Left lung (tissue), 10 donors: Measurements from ENCODE around the gene CAMK2D. TPM values are rescaled to one million over a fixed set of nuclear protein-coding genes. Genes with fewer than 3 reads are reported as not detected.
A peak's percentile ranks its signal among the peaks of the same experiment; 100 is the strongest.

Source experiments
- ATAC-seq: fragments of 200-7000 bp; cut with Tn5 transposase; one replicate; pipeline ENCODE4 v1.9.1; 2020; ENCODE audit warnings: moderate library complexity
- DNase-seq, 4 donors: peaks; one replicate each; pipeline ENCODE4 v3.0.0-alpha.2; 2013 to 2020
- H3K27ac ChIP-seq, 2 donors: fragments of 200-600 bp; sonication (generic) in 1 of 2; one replicate each; pipeline versions ENCODE4 v1.5.0 to v1.8.0; 2020 to 2021
- H3K27me3 ChIP-seq, 2 donors: fragments of 200-600 bp; sonication (generic) in 1 of 2; one replicate each; pipeline versions ENCODE4 v1.5.0 to v1.8.0; 2020 to 2021
- H3K36me3 ChIP-seq, 2 donors: fragments of 200-600 bp; sonication (generic) in 1 of 2; one replicate each; pipeline versions ENCODE4 v1.5.0 to v1.8.0; 2020 to 2021
- H3K4me1 ChIP-seq, 2 donors: fragments of 200-600 bp; one replicate each; pipeline ENCODE4 v1.8.0; 2021
- H3K4me3 ChIP-seq, 2 donors: fragments of 200-600 bp; sonication (generic) in 1 of 2; one replicate each; pipeline versions ENCODE4 v1.5.0 to v1.8.0; 2020 to 2021; ENCODE audit warnings: mild to moderate bottlenecking in 1 of 2
- H3K9me3 ChIP-seq, 2 donors: fragments of 200-600 bp; sonication (generic) in 1 of 2; one replicate each; pipeline versions ENCODE4 v1.5.0 to v1.8.0; 2020 to 2021
- CTCF ChIP-seq, 2 donors: fragments of 200-600 bp; sonication (generic) in 1 of 2; IDR thresholded peaks; one replicate each; pipeline versions ENCODE4 v1.5.0 to v1.8.0; 2021; ENCODE audit warnings: antibody characterized with exemption in 2 of 2
- intact Hi-C, 2 donors: fragments of 100-400 bp; cut with DNase I; formaldehyde crosslinking; loops; one replicate each; pipeline versions ENCODE4 v1.11.2 to v1.14.2; 2022
- polyA plus RNA-seq, 6 donors: library from polyadenylated mRNA; unstranded; fragments of 120-200 nt; gene quantifications; one replicate each; pipeline ENCODE4 v1.2.1, GENCODE V29; 2013; ENCODE audit not compliant: insufficient read length in 6 of 6
- total RNA-seq, 2 donors: library from RNA; stranded (reverse); fragmentation: NEBNext Ultra II Directional; extraction: Animal tissue kit (Norgen Biotek cat#: 25700); gene quantifications; one replicate each; pipeline ENCODE4 v1.2.1, GENCODE V29; 2021
- donor health status: DM: no; HTN: yes; CAD: no.
- donor health status: DM: no; HTN: no; CAD: no.

The CAMK2D gene
- total and polyA plus RNA-seq, 8 donors: 50.3 to 93.2 (median 68.4) TPM

GRCh38 chr4:113641025-113641431 lies 120.5 kb downstream of the CAMK2D start:
- H3K9me3 ChIP-seq: no peaks in the 10 kb centered on the region
- no peak for TF ChIP-seq CTCF (IDR thresholded peaks at IDR 0.05)
- intact Hi-C loops: no loop called here
- no peaks in the 10 kb centered on the region for H3K27me3 ChIP-seq
- no peak overlapping the region for H3K4me3 ChIP-seq
- H3K4me1 ChIP-seq: peaks cover 12 to 28% of the 10 kb centered on the region in 2 donors
- H3K27ac ChIP-seq: no peak overlapping the region
- no peak for DNase-seq
- no peak for ATAC-seq
- no peaks in the 10 kb centered on the region for H3K36me3 ChIP-seq

GRCh38 chr4:113639326-113639725 lies 122.2 kb downstream of the CAMK2D start:
- H3K36me3 ChIP-seq: no peaks in the 10 kb centered on the region
- no peaks in the 10 kb centered on the region for H3K27me3 ChIP-seq
- no peak overlapping the region for H3K27ac ChIP-seq
- TF ChIP-seq CTCF (IDR thresholded peaks at IDR 0.05): no peak
- peaks cover 12 to 28% of the 10 kb centered on the region in 2 donors for H3K4me1 ChIP-seq
- intact Hi-C loops: no loop called here
- no peak for DNase-seq
- peak; percentile 11 for ATAC-seq
- no peaks in the 10 kb centered on the region for H3K9me3 ChIP-seq
- no peak overlapping the region for H3K4me3 ChIP-seq

- TF ChIP-seq CTCF (IDR thresholded peaks at IDR 0.05): no peak
- H3K9me3 ChIP-seq: no peaks in the 10 kb centered on the region
- DNase-seq: peak in 1 of 4 donors; percentile 45
- intact Hi-C loops: no loop called here
- H3K27ac ChIP-seq: no peak overlapping the region
- no peak overlapping the region for H3K4me3 ChIP-seq
- H3K27me3 ChIP-seq: no peaks in the 10 kb centered on the region
- no peaks in the 10 kb centered on the region for H3K36me3 ChIP-seq
- H3K4me1 ChIP-seq: peaks cover 12 to 27% of the 10 kb centered on the region in 2 donors
- ATAC-seq: peak; percentile 31
These were observed 123.0 kb downstream of the CAMK2D start for GRCh38 chr4:113638562-113638832.

- no peaks in the 10 kb centered on the region for H3K9me3 ChIP-seq
- ATAC-seq: peak; percentile 18
These were observed 123.5 kb downstream of the CAMK2D start for GRCh38 chr4:113637823-113638561.

GRCh38 chr4:113637363-113637762 lies 124.2 kb downstream of the CAMK2D start:
- H3K4me3 ChIP-seq: no peak overlapping the region
- no peak for ATAC-seq
- no peak overlapping the region for H3K27ac ChIP-seq
- no peaks in the 10 kb centered on the region for H3K9me3 ChIP-seq
- DNase-seq: no peak
- H3K36me3 ChIP-seq: no peaks in the 10 kb centered on the region
- no peak for TF ChIP-seq CTCF (IDR thresholded peaks at IDR 0.05)
- intact Hi-C loops: no loop called here
- H3K27me3 ChIP-seq: no peaks in the 10 kb centered on the region
- peaks cover 12 to 22% of the 10 kb centered on the region in 2 donors for H3K4me1 ChIP-seq

More at GRCh38 chr4:113637823-113638561, 123.5 kb downstream of the CAMK2D start:
- intact Hi-C loops: no loop called here
- H3K4me3 ChIP-seq: no peak overlapping the region
- no peak overlapping the region for H3K27ac ChIP-seq
- peaks cover 12 to 24% of the 10 kb centered on the region in 2 donors for H3K4me1 ChIP-seq
- DNase-seq: no peak
- TF ChIP-seq CTCF (IDR thresholded peaks at IDR 0.05): no peak
- H3K36me3 ChIP-seq: no peaks in the 10 kb centered on the region
- no peaks in the 10 kb centered on the region for H3K27me3 ChIP-seq
